Brain microvascular endothelial cell (primary cell): Measurements from ENCODE around the gene FPGS.

Experiments used
- DNase-seq: peaks from one replicate; pipeline ENCODE4 v3.0.0-alpha.2; 2020
- H3K27ac ChIP-seq: fragments of 250-450 bp; sonication (Bioruptor Pico); 2 replicates; pipeline ENCODE4 v1.5.1; 2020; ENCODE audit warnings: mild to moderate bottlenecking, moderate library complexity
- H3K27me3 ChIP-seq: fragments of 250-450 bp; sonication (Bioruptor Pico); replicated peaks from 2 replicates; pipeline ENCODE4 v1.5.1; 2020; ENCODE audit warnings: mild to moderate bottlenecking
- H3K36me3 ChIP-seq: fragments of 250-450 bp; sonication (Bioruptor Pico); replicated peaks from 2 replicates; pipeline ENCODE4 v1.5.1; 2020; ENCODE audit warnings: mild to moderate bottlenecking
- H3K4me3 ChIP-seq: 2 replicates; pipeline ENCODE4 v1.5.1; 2011; ENCODE audit warnings: low read depth, mild to moderate bottlenecking, control low read depth, low read length, moderate library complexity
- CTCF ChIP-seq: IDR thresholded peaks from 2 replicates; pipeline ENCODE4 v1.5.1; 2011; ENCODE audit warnings: low read depth, mild to moderate bottlenecking, moderate library complexity, low read length, control low read depth, inconsistent platforms; ENCODE audit errors: missing control alignments
- in situ Hi-C: cut with HindIII; loops from 2 replicates; pipeline ENCODE4 v1.10.0; 2017; ENCODE audit warnings: low sequenced_read_pairs, low pct_ligation_motif_present

FPGS gene

GRCh38 chr9:127805620-127806019 is 2.9 kb downstream of the FPGS start:
- Histone ChIP-seq H3K36me3 (peaks cover 38% of the 10 kb centered on the region), H3K27me3 (no peaks in the 10 kb centered on the region), H3K4me3 (no peak overlapping the region), H3K27ac (no peak overlapping the region)
- TF ChIP-seq CTCF, result peak; percentile 78
- DNase-seq, result no peak
- in situ Hi-C loops, result no loop called here

- TF ChIP-seq CTCF, result no peak
- H3K27me3 ChIP-seq, result no peaks in the 10 kb centered on the region
- H3K27ac ChIP-seq, result no peak overlapping the region
- H3K4me3 ChIP-seq, result no peak overlapping the region
- in situ Hi-C loops, result no loop called here
- peaks cover 42% of the 10 kb centered on the region for H3K36me3 ChIP-seq
- no peak for DNase-seq
Measured at GRCh38 chr9:127806871-127807270, 4.2 kb downstream of the FPGS start.

GRCh38 chr9:127808347-127809001 is 5.8 kb downstream of the FPGS start:
- TF ChIP-seq CTCF, result no peak
- Histone ChIP-seq H3K36me3 (peaks cover 54% of the 10 kb centered on the region), H3K4me3 (no peak overlapping the region), H3K27ac (no peak overlapping the region), H3K27me3 (no peaks in the 10 kb centered on the region)
- DNase-seq, result no peak
- in situ Hi-C loops, result no loop called here

- H3K27ac ChIP-seq, result no peak overlapping the region
- in situ Hi-C loops, result no loop called here
- no peak for DNase-seq
- no peaks in the 10 kb centered on the region for H3K27me3 ChIP-seq
- no peak for TF ChIP-seq CTCF
- H3K4me3 ChIP-seq, result no peak overlapping the region
- H3K36me3 ChIP-seq, result peaks cover 56% of the 10 kb centered on the region
Measured at GRCh38 chr9:127809002-127809539, 6.4 kb downstream of the FPGS start.

GRCh38 chr9:127809540-127810377 is 7.1 kb downstream of the FPGS start:
- H3K4me3 ChIP-seq, result no peak overlapping the region
- in situ Hi-C loops, result no loop called here
- peaks cover 63% of the 10 kb centered on the region for H3K36me3 ChIP-seq
- TF ChIP-seq CTCF, result no peak
- H3K27me3 ChIP-seq, result no peaks in the 10 kb centered on the region
- no peak overlapping the region for H3K27ac ChIP-seq
- no peak for DNase-seq
